ENCODE results near the gene CTCF. TPM values are rescaled to one million over a fixed set of nuclear protein-coding genes. Genes with fewer than 3 reads are reported as not detected.

CTCF gene
- total and polyA plus RNA-seq, 10 of the 15 experiments (the other 5 are each of a cell fraction or from before 2014, with no cell fraction given): 9.1 to 55.0 (median 41.8) TPM

DNA sequence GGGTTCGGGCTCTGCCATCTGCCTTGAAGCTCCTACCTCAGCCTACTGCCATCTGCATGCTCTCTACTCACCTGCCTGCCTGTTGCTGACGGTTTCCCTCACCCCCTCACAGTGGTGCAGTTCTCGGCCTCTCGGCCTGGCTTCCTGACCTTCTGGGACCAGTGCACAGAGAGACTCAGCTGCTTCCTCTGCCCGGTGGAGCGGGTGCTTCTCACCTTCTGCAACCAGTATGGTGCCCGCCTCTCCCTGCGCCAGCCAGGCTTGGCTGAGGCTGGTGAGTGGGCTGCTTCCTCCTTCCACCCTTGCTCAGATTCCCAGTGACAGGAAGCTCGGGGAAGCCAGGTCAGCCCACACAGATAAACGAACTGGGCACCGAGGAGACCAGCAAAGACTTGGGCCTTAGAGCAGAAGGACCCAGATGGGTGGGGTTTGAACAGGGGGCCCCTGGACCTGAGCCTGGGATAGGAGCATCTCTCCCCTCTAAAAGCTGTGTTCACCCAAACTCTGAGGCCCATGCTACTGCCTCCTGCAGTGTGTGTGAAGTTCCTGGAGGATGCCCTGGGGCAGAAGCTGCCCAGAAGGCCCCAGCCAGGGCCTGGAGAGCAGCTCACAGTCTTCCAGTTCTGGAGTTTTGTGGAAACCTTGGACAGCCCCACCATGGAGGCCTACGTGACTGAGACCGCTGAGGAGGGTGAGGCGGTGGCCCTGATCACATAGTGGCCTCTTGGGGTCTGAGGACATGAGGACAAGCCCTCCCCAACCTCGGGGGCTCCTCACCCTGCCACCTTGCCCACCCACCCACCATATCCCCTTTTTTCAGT is 17.3 kb upstream of the CTCF start:
- BruUV-seq (replicated peaks): no TSS peak
- Histone ChIP-seq H3K79me2 (ENCODE audit: control insufficient read depth, insufficient read depth, low read length) (no peaks in the 10 kb centered on the region), H3K36me3 (ENCODE audit: control insufficient read depth in 2 of 2, insufficient read depth in 2 of 2, low read length in 1 of 2) (peaks cover 10 to 12% of the 10 kb centered on the region in 2 experiments; a peak in 3 of 4 replicates), H3K4me2 (ENCODE audit: control insufficient read depth, insufficient read depth) (no peak overlapping the region), H3K9me3 (replicated peaks; ENCODE audit: control insufficient read depth, insufficient read depth, low read length) (no peaks in the 10 kb centered on the region), H2AFZ (ENCODE audit: control insufficient read depth, low read depth, low read length) (no peak overlapping the region), H4K20me1 (ENCODE audit: control insufficient read depth, insufficient read depth) (no peaks in the 10 kb centered on the region), H3K9ac (ENCODE audit: control insufficient read depth, insufficient read depth, low read length) (no peak overlapping the region), H3K27me3 (replicated peaks in 1 of 2; ENCODE audit: control insufficient read depth in 2 of 2, insufficient read depth in 2 of 2, low read length in 1 of 2) (no peaks in the 10 kb centered on the region), H3K4me1 (ENCODE audit: control insufficient read depth, insufficient read depth, low read length) (peaks cover 28% of the 10 kb centered on the region), H3K4me3 (no peak overlapping the region), H3K27ac (ENCODE audit: control insufficient read depth, insufficient read depth) (no peak overlapping the region)
- TF ChIP-seq, protein P1, sequence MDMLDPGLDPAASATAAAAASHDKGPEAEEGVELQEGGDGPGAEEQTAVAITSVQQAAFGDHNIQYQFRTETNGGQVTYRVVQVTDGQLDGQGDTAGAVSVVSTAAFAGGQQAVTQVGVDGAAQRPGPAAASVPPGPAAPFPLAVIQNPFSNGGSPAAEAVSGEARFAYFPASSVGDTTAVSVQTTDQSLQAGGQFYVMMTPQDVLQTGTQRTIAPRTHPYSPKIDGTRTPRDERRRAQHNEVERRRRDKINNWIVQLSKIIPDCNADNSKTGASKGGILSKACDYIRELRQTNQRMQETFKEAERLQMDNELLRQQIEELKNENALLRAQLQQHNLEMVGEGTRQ (IDR thresholded peaks at IDR 0.05; ENCODE audit: borderline replicate concordance, low read depth, low read length): no peak
- TF ChIP-seq, protein P2, sequence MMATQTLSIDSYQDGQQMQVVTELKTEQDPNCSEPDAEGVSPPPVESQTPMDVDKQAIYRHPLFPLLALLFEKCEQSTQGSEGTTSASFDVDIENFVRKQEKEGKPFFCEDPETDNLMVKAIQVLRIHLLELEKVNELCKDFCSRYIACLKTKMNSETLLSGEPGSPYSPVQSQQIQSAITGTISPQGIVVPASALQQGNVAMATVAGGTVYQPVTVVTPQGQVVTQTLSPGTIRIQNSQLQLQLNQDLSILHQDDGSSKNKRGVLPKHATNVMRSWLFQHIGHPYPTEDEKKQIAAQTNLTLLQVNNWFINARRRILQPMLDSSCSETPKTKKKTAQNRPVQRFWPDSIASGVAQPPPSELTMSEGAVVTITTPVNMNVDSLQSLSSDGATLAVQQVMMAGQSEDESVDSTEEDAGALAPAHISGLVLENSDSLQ (IDR thresholded peaks at IDR 0.05): no peak
- TF ChIP-seq POLR2A (IDR thresholded peaks at IDR 0.05; ENCODE audit: low read depth, low read length) (peak; percentile 43), KDM1A (IDR thresholded peaks at IDR 0.05; ENCODE audit: borderline replicate concordance) (no peak), NR2C2 (IDR thresholded peaks at IDR 0.05; ENCODE audit: borderline replicate concordance, control insufficient read depth, insufficient read length, low read depth) (no peak)
- TF ChIP-seq, protein P3, sequence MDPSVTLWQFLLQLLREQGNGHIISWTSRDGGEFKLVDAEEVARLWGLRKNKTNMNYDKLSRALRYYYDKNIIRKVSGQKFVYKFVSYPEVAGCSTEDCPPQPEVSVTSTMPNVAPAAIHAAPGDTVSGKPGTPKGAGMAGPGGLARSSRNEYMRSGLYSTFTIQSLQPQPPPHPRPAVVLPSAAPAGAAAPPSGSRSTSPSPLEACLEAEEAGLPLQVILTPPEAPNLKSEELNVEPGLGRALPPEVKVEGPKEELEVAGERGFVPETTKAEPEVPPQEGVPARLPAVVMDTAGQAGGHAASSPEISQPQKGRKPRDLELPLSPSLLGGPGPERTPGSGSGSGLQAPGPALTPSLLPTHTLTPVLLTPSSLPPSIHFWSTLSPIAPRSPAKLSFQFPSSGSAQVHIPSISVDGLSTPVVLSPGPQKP (IDR thresholded peaks at IDR 0.05; ENCODE audit: low read depth, low read length): no peak
- TF ChIP-seq, protein P4, sequence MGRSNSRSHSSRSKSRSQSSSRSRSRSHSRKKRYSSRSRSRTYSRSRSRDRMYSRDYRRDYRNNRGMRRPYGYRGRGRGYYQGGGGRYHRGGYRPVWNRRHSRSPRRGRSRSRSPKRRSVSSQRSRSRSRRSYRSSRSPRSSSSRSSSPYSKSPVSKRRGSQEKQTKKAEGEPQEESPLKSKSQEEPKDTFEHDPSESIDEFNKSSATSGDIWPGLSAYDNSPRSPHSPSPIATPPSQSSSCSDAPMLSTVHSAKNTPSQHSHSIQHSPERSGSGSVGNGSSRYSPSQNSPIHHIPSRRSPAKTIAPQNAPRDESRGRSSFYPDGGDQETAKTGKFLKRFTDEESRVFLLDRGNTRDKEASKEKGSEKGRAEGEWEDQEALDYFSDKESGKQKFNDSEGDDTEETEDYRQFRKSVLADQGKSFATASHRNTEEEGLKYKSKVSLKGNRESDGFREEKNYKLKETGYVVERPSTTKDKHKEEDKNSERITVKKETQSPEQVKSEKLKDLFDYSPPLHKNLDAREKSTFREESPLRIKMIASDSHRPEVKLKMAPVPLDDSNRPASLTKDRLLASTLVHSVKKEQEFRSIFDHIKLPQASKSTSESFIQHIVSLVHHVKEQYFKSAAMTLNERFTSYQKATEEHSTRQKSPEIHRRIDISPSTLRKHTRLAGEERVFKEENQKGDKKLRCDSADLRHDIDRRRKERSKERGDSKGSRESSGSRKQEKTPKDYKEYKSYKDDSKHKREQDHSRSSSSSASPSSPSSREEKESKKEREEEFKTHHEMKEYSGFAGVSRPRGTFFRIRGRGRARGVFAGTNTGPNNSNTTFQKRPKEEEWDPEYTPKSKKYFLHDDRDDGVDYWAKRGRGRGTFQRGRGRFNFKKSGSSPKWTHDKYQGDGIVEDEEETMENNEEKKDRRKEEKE (IDR thresholded peaks at IDR 0.05): no peak
- ChIA-PET POLR2A (interaction anchor here (1.2 to 1.4 kb wide), 2 partner anchors 24 to 97 kb away, joined by 3 read pairs; no protein-coding TSS in a partner anchor), RAD21 (ENCODE audit: unreplicated experiment) (interaction anchor here (0.6 to 5.8 kb wide), 5 partner anchors 9 to 99 kb away, joined by 3 to 102 read pairs (median 4); partner anchors contain the start of gene CARMIL2), SMC1A (ENCODE audit: uncharacterized antibody, unreplicated experiment) (interaction anchor here (0.9 to 6.2 kb wide), 3 partner anchors 24 to 98 kb away, joined by 3 to 86 read pairs (median 10); partner anchors contain the start of gene CARMIL2), CTCF (interaction anchor here (0.7 to 5.9 kb wide), 11 partner anchors 10 to 115 kb away, joined by 3 to 138 read pairs (median 4); partner anchors contain the start of genes ACD, ATP6V0D1, CARMIL2 and CTCF)
- WGBS (ENCODE audit: insufficient coverage, insufficient replicate concordance, low lambda C conversion rate, missing lambda C conversion rate): 54% methylated on average over 15 of the region's 15 CpGs
- ATAC-seq (no peak), FAIRE-seq (no peak), DNase-seq (ENCODE audit: low read depth, low spot score) (no peak)
- in situ Hi-C loops (cut with MboI): loop anchor here (5.0 kb wide), 1 partner anchor 97 kb away; no protein-coding TSS in a partner anchor
- intact Hi-C loops (cut with micrococcal nuclease; ENCODE audit: unreplicated experiment): no loop called here
